C4-2B (cell line): ENCODE measurements around the gene RNF223.

ENCODE experiments used
- ZFX ChIP-seq: fragments of 450-650 bp; IDR thresholded peaks from 2 replicates; pipeline ENCODE4 v1.6.1; 2017
- TF ChIP-seq, protein P1 (sequence below): fragments of 450-650 bp; conservative IDR thresholded peaks from 2 replicates; pipeline ENCODE4 v1.5.1; 2017; ENCODE audit warnings: mild to moderate bottlenecking

DNA sequence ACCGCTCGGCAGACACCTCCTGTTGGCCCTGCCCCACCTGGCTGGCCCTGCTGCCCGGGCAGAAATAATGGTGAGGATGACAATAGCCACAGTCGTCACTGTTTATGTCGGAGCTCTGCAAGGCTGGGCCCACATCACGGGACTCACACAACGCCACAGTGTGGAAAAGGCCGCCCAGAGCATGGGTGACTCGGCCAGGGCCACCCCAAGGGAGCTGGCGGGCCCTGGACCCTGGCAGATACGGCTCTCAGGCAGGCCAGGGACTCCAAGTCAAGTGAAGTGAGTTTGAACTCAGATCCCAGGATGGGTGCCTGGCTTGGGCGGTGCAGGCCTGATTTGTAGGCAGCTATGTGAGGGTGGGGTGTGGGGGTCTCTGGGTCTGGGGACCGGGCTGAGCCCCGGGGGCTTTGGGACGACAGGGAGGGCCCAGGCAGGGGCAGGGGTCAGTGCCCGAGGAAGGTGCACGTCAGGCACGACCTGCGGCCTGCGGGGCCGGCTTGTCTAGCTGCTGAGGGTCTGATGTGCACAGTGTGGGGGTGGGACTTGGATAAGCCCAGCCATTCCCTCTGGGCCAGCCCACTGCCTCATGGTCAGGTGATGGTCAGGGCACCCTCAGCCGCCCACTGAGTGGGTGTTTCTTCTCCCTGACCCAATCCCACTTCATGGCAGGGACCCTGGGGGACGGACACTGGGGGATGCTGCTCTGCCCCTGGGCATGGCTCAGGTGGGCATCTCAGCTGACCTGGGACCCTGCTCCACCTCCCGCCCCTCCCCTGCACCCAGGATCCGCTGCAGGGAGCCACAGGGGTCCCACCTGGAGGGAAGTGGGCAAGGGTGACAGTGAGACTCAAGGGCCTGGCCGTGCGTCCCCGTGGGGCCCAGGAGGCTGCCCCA is 1.0 kb downstream of the RNF223 start:
- TF ChIP-seq, protein P1, sequence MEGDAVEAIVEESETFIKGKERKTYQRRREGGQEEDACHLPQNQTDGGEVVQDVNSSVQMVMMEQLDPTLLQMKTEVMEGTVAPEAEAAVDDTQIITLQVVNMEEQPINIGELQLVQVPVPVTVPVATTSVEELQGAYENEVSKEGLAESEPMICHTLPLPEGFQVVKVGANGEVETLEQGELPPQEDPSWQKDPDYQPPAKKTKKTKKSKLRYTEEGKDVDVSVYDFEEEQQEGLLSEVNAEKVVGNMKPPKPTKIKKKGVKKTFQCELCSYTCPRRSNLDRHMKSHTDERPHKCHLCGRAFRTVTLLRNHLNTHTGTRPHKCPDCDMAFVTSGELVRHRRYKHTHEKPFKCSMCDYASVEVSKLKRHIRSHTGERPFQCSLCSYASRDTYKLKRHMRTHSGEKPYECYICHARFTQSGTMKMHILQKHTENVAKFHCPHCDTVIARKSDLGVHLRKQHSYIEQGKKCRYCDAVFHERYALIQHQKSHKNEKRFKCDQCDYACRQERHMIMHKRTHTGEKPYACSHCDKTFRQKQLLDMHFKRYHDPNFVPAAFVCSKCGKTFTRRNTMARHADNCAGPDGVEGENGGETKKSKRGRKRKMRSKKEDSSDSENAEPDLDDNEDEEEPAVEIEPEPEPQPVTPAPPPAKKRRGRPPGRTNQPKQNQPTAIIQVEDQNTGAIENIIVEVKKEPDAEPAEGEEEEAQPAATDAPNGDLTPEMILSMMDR, result no peak
- TF ChIP-seq ZFX, result no peak
